Neural cell (in vitro differentiated cells): Measurements from ENCODE around the gene SLC38A11. TPM values are rescaled to one million over a fixed set of nuclear protein-coding genes. Genes with fewer than 3 reads are reported as not detected.

Experiments used
- H2AFZ ChIP-seq: fragments of 200-600, 300-800 bp; sonication (generic), shearing (Covaris generic); 2 replicates; pipeline ENCODE4 v1.6.0; 2014; ENCODE audit warnings: low read depth, mild to moderate bottlenecking, antibody characterized with exemption, low read length, moderate library complexity
- H3F3A ChIP-seq: fragments of 200-600 bp; shearing (Covaris generic); 2 replicates; pipeline ENCODE4 v1.6.1; 2016; ENCODE audit warnings: mild to moderate bottlenecking, moderate library complexity, mixed read lengths, antibody characterized with exemption, low read length; ENCODE audit not compliant: insufficient read depth, poor library complexity, severe bottlenecking
- H3K27ac ChIP-seq: fragments of 200-600, 300-800 bp; sonication (generic), shearing (Covaris generic); 2 replicates; pipeline ENCODE4 v1.5.1; 2014; ENCODE audit warnings: mild to moderate bottlenecking, low read length, moderate library complexity
- H3K27me3 ChIP-seq: fragments of 300-800, 200-600 bp; sonication (generic), shearing (Covaris generic); 2 replicates; pipeline ENCODE4 v1.6.0; 2014; ENCODE audit warnings: mild to moderate bottlenecking, low read depth, low read length, moderate library complexity; ENCODE audit not compliant: insufficient read depth
- H3K36me3 ChIP-seq: fragments of 300-800, 200-600 bp; sonication (generic), shearing (Covaris generic); 2 replicates; pipeline ENCODE4 v1.5.1; 2014; ENCODE audit warnings: mild to moderate bottlenecking, antibody characterized with exemption, low read length, moderate library complexity; ENCODE audit not compliant: insufficient read depth
- H3K4me2 ChIP-seq: fragments of 300-800, 200-600 bp; sonication (generic), shearing (Covaris generic); 2 replicates; pipeline ENCODE4 v1.6.0; 2014; ENCODE audit warnings: mild to moderate bottlenecking, low read length
- H3K4me3 ChIP-seq: fragments of 300-800, 200-600 bp; sonication (generic), shearing (Covaris generic); 2 replicates; pipeline ENCODE4 v1.5.1; 2014; ENCODE audit warnings: mild to moderate bottlenecking, low read length, moderate library complexity
- H3K79me2 ChIP-seq: fragments of 200-600 bp; shearing (Covaris generic); replicated peaks from 2 replicates; pipeline ENCODE4 v1.6.0; 2014; ENCODE audit warnings: mild to moderate bottlenecking, low read length, moderate library complexity; ENCODE audit not compliant: insufficient read depth
- H3K9ac ChIP-seq: fragments of 300-800, 200-600 bp; sonication (generic), shearing (Covaris generic); 2 replicates; pipeline ENCODE4 v1.6.1; 2016; ENCODE audit warnings: mild to moderate bottlenecking, low read length, mixed read lengths
- H3K9me2 ChIP-seq: fragments of 200-600 bp; shearing (Covaris generic); 2 replicates; pipeline ENCODE4 v1.6.1; 2016; ENCODE audit warnings: mild to moderate bottlenecking, low read length, mixed read lengths; ENCODE audit not compliant: insufficient read depth
- H3K9me3 ChIP-seq: fragments of 200-600, 300-800 bp; sonication (generic), shearing (Covaris generic); 2 replicates; pipeline ENCODE4 v1.6.1; 2016; ENCODE audit warnings: mild to moderate bottlenecking, mixed run types, low read length, moderate library complexity, mixed read lengths
- H4K20me1 ChIP-seq: fragments of 200-600 bp; shearing (Covaris generic); 2 replicates; pipeline ENCODE4 v1.6.1; 2016; ENCODE audit warnings: mild to moderate bottlenecking, mixed run types; ENCODE audit not compliant: insufficient read depth
- EP300 ChIP-seq: fragments of 450-650 bp; conservative IDR thresholded peaks from 2 replicates; pipeline ENCODE4 v1.6.1; 2014; ENCODE audit warnings: antibody characterized with exemption, mild to moderate bottlenecking, moderate library complexity; ENCODE audit not compliant: poor library complexity, severe bottlenecking
- EZH2 ChIP-seq: fragments of 200-600, 300-800 bp; shearing (Covaris generic), sonication (generic); IDR thresholded peaks from 2 replicates; pipeline ENCODE4 v1.6.1; 2014; ENCODE audit warnings: antibody characterized with exemption, low read length, borderline replicate concordance, mild to moderate bottlenecking; ENCODE audit not compliant: insufficient read depth, poor library complexity, severe bottlenecking
- MXI1 ChIP-seq: fragments of 450-650 bp; conservative IDR thresholded peaks from 2 replicates; pipeline ENCODE4 v1.6.1; 2014; ENCODE audit warnings: antibody characterized with exemption, mild to moderate bottlenecking; ENCODE audit not compliant: poor library complexity, severe bottlenecking
- POLR2AphosphoS5 ChIP-seq: IDR thresholded peaks from 2 replicates; pipeline ENCODE4 v1.6.1; 2012
- RAD21 ChIP-seq: fragments of 450-650 bp; conservative IDR thresholded peaks from 2 replicates; pipeline ENCODE4 v1.6.1; 2014; ENCODE audit warnings: antibody characterized with exemption, mild to moderate bottlenecking, moderate library complexity
- SMC3 ChIP-seq: fragments of 450-650 bp; conservative IDR thresholded peaks from 2 replicates; pipeline ENCODE4 v1.6.1; 2014; ENCODE audit warnings: antibody characterized with exemption, mild to moderate bottlenecking, moderate library complexity; ENCODE audit not compliant: poor library complexity
- TAF1 ChIP-seq: IDR thresholded peaks from 2 replicates; pipeline ENCODE4 v1.6.1; 2012; ENCODE audit warnings: low read depth
- polyA plus RNA-seq: library from polyadenylated mRNA; depleted of rRNA; stranded (reverse); fragments of >200 nt; gene quantifications from 2 replicates; pipeline ENCODE4 v1.2.3, GENCODE V29; 2014
- TF ChIP-seq, protein P1 (sequence below): fragments of 450-650 bp; IDR thresholded peaks from 2 replicates; pipeline ENCODE4 v1.5.1; 2014; ENCODE audit warnings: antibody characterized with exemption, mild to moderate bottlenecking, moderate library complexity; ENCODE audit not compliant: poor library complexity, severe bottlenecking
- TF ChIP-seq, protein P2 (sequence below): IDR thresholded peaks from 2 replicates; pipeline ENCODE4 v1.6.1; 2012; ENCODE audit warnings: borderline replicate concordance

The SLC38A11 gene
- polyA plus RNA-seq, 1 donor from 2014 or later = not detected

DNA sequence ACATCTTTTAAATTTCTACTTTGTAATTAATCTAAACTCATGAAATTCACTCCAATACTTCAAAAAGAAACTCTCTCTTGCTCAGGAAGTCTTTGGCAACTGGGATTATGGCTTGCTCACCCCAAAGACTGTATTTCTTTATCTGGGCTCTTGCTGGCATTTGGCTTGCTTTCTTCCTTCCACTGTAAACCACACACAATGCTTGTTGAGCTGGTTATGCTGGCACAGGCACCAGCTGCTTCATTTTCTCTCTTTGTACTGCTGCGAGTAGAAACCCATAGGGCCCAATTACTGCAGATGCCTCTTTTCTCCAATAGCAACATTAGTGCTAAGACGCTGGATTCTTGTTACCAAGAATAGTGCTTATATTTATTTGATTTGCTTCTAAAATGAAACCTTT lies 51.4 kb downstream of the SLC38A11 start:
- Histone ChIP-seq H3K9me3 (no peaks in the 10 kb centered on the region), H3K27me3 (no peaks in the 10 kb centered on the region), H4K20me1 (no peaks in the 10 kb centered on the region), H2AFZ (no peak overlapping the region), H3K4me2 (no peak overlapping the region), H3K79me2 (no peaks in the 10 kb centered on the region), H3K27ac (no peak overlapping the region), H3K9me2 (no peaks in the 10 kb centered on the region), H3K9ac (no peak overlapping the region), H3K36me3 (no peaks in the 10 kb centered on the region), H3F3A (no peaks in the 10 kb centered on the region), H3K4me3 (no peak overlapping the region)
- TF ChIP-seq RAD21 = no peak
- TF ChIP-seq EZH2 = no peak
- TF ChIP-seq, protein P1, sequence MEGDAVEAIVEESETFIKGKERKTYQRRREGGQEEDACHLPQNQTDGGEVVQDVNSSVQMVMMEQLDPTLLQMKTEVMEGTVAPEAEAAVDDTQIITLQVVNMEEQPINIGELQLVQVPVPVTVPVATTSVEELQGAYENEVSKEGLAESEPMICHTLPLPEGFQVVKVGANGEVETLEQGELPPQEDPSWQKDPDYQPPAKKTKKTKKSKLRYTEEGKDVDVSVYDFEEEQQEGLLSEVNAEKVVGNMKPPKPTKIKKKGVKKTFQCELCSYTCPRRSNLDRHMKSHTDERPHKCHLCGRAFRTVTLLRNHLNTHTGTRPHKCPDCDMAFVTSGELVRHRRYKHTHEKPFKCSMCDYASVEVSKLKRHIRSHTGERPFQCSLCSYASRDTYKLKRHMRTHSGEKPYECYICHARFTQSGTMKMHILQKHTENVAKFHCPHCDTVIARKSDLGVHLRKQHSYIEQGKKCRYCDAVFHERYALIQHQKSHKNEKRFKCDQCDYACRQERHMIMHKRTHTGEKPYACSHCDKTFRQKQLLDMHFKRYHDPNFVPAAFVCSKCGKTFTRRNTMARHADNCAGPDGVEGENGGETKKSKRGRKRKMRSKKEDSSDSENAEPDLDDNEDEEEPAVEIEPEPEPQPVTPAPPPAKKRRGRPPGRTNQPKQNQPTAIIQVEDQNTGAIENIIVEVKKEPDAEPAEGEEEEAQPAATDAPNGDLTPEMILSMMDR = no peak

DNA sequence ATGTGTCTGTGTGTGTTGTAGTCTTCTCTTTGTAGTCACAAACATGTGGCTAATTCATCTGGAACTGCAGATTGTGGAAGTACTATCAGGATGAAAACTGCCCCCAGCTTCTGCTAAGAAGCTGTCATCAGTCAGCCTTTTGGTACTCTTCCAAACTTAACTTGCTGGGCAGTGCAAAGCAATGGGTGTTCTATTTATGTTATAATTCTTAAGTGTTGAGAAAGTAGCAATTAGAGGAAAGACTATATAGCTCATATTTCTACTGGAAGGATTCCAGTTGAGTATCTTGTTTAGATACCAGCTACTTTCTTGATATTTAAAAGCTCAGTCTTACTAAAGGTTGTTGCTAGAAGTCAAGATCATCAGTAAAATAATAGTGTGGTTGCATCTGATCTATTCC lies 52.1 kb downstream of the SLC38A11 start:
- Histone ChIP-seq H3F3A (no peaks in the 10 kb centered on the region), H3K4me2 (no peak overlapping the region), H3K9me2 (no peaks in the 10 kb centered on the region), H3K36me3 (no peaks in the 10 kb centered on the region), H3K27ac (no peak overlapping the region), H3K4me3 (no peak overlapping the region), H2AFZ (no peak overlapping the region), H4K20me1 (no peaks in the 10 kb centered on the region), H3K79me2 (no peaks in the 10 kb centered on the region), H3K27me3 (no peaks in the 10 kb centered on the region), H3K9ac (no peak overlapping the region), H3K9me3 (no peaks in the 10 kb centered on the region)
- TF ChIP-seq RAD21 (no peak), SMC3 (no peak)
- TF ChIP-seq, protein P1 = no peak

DNA sequence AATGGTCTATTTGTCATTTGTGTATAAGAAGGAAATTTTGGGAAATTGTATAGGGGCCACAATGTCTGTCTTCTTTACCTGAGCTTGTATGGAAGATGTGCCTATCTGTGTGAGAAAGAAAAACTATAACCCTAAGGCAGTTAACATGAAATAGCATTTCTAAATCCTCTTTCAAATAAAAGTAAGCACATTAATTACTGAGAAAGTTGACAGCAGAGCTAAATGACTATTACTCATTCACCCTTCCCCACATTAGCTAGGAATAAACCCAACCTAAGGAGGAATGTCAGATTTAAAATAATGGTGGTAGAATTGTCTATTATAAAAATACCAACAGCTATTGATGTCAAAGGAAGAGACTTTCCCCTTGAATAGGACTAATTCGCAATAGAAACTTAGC lies 56.2 kb downstream of the SLC38A11 start:
- no peaks in the 10 kb centered on the region for H3K9me2 ChIP-seq
- H3K9ac ChIP-seq = no peak overlapping the region
- H3K4me3 ChIP-seq = no peak overlapping the region
- H3K36me3 ChIP-seq = no peaks in the 10 kb centered on the region
- H4K20me1 ChIP-seq = no peaks in the 10 kb centered on the region
- no peaks in the 10 kb centered on the region for H3K9me3 ChIP-seq
- H3K79me2 ChIP-seq = no peaks in the 10 kb centered on the region
- no peaks in the 10 kb centered on the region for H3F3A ChIP-seq
- no peaks in the 10 kb centered on the region for H3K27me3 ChIP-seq
- TF ChIP-seq EZH2 (no peak), TAF1 (no peak), SMC3 (no peak), POLR2AphosphoS5 (no peak), MXI1 (no peak), EP300 (no peak), RAD21 (no peak)
- TF ChIP-seq, protein P1 = no peak
- TF ChIP-seq, protein P2, sequence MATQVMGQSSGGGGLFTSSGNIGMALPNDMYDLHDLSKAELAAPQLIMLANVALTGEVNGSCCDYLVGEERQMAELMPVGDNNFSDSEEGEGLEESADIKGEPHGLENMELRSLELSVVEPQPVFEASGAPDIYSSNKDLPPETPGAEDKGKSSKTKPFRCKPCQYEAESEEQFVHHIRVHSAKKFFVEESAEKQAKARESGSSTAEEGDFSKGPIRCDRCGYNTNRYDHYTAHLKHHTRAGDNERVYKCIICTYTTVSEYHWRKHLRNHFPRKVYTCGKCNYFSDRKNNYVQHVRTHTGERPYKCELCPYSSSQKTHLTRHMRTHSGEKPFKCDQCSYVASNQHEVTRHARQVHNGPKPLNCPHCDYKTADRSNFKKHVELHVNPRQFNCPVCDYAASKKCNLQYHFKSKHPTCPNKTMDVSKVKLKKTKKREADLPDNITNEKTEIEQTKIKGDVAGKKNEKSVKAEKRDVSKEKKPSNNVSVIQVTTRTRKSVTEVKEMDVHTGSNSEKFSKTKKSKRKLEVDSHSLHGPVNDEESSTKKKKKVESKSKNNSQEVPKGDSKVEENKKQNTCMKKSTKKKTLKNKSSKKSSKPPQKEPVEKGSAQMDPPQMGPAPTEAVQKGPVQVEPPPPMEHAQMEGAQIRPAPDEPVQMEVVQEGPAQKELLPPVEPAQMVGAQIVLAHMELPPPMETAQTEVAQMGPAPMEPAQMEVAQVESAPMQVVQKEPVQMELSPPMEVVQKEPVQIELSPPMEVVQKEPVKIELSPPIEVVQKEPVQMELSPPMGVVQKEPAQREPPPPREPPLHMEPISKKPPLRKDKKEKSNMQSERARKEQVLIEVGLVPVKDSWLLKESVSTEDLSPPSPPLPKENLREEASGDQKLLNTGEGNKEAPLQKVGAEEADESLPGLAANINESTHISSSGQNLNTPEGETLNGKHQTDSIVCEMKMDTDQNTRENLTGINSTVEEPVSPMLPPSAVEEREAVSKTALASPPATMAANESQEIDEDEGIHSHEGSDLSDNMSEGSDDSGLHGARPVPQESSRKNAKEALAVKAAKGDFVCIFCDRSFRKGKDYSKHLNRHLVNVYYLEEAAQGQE = no peak
- no peak overlapping the region for H2AFZ ChIP-seq
- H3K4me2 ChIP-seq = no peak overlapping the region
- H3K27ac ChIP-seq = no peak overlapping the region
